Fibroblast of peridontal ligament (primary cell): ENCODE results near the gene MROH2A.

Experiments used
- DNase-seq: peaks from one replicate; pipeline ENCODE4 v3.0.0-alpha.2; 2010; ENCODE audit errors: extremely low read depth

The MROH2A gene

DNA sequence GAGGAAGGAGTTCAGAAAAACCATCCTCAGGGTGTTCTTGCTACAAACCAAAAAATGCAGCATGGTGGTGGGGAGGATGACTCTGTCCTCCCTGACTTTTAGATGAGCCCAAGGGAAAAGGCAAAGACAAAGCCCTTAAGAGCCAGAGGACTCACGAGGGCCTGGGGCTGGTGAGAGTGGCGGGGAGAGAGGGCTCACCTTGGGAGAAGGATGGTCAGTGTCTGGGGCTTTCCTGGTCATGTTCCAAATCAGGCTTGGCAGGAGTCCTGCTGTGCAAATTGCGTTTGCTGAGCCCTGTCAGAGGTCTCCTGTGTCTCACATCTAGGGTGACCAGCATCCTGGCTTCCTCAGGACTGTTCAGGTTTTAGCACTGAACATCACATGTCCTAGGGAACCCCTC, 13.4 kb upstream of the MROH2A start:
- DNase-seq, result no peak

DNA sequence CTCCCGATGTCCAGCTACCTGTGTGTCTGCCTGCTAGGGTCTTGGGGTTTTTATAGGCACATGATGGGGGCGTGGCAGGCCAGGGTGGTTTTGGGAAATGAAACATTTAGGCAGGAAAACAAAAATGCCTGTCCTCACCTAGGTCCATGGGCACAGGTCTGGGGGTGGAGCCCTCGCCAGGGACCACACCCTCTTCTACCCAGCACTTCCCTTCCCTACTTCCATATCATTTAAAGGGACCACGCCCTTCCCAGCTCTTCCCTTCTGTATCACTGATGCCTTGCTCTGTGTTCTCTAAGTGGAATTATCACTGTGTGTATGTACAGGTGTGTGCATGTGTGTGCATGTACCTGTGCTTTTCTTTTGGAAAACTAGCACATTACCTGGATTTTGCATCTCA, 11.7 kb upstream of the MROH2A start:
- DNase-seq, result no peak

DNA sequence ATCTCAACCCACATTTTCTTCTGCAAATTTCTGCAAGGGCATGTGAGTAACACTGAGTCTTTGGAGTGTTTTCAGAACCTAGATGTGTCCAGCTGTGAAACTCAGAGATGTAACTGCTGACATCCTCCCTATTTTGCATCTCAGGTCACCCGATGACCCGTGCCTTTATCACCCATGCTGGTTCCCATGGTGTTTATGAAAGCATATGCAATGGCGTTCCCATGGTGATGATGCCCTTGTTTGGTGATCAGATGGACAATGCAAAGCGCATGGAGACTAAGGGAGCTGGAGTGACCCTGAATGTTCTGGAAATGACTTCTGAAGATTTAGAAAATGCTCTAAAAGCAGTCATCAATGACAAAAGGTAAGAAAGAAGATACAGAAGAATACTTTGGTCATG, 10.1 kb upstream of the MROH2A start:
- no peak for DNase-seq

DNA sequence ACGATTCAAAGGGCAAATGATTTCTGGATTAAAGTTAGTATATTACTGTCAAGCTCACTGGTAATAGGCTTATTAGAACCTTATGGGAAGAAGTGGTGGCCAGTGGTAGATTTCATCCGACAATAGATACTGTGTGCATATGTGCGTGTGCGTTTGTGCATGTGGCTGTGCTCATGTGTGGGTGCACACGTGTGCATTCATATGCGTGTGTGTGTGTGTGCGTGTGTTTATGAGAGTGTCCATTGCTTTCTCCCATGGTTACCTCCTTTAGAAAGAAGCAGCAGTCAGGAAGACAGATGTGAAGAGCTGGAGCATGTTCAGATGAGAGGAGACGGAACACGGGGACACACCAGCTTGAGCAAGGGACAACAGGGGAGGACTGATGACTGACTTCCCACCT, 8.9 kb upstream of the MROH2A start:
- no peak for DNase-seq

DNA sequence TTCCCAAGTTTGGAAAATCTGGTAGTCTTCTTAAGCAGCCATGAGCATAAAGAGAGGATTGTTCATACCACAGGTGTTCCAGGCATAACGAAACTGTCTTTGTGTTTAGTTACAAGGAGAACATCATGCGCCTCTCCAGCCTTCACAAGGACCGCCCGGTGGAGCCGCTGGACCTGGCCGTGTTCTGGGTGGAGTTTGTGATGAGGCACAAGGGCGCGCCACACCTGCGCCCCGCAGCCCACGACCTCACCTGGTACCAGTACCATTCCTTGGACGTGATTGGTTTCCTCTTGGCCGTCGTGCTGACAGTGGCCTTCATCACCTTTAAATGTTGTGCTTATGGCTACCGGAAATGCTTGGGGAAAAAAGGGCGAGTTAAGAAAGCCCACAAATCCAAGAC, 6.0 kb upstream of the MROH2A start:
- DNase-seq, result no peak

DNA sequence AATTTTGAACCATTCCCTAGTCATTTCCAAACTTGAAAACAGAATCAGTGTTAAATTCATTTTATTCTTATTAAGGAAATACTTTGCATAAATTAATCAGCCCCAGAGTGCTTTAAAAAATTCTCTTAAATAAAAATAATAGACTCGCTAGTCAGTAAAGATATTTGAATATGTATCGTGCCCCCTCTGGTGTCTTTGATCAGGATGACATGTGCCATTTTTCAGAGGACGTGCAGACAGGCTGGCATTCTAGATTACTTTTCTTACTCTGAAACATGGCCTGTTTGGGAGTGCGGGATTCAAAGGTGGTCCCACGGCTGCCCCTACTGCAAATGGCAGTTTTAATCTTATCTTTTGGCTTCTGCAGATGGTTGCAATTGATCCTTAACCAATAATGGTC, 5.5 kb upstream of the MROH2A start:
- DNase-seq, result no peak

DNA sequence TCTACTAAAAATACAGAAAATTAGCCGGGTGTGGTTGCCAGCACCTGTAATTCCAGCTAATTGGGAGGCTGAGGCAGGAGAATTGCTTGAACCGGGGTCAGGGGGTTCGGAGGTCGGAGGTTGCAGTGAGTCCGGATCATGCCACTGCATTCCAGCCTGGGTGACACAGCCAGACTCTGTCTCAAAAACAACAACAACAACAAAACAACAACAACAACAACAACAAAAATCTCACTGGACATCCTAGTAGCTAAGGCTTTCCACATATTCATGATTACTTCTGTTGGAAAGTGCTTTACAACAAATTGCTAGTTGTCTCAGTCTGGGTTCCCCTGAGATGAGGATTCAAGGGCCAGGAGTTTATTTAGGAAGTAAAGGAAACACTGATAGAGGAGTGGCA, 4.3 kb upstream of the MROH2A start:
- DNase-seq, result no peak

DNA sequence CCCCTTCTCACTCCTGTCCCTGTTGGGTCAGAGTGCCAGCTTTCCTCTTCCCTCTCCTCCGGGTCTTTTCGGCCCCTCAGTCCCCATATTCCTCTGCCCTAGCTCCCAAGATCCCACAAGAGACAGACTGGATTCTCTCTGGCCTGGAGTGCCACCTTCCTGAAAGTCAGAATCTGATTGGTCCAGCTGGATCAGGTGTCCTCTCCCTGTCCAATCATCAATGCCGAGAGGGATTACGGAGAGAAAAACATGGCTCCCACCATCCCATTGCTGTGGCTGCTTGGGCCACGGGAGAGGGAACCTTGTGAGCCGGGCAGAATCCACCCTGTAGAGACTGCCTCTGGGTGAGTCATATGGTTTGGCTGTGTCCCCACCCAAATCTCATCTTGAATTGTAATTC, 2.7 kb upstream of the MROH2A start:
- no peak for DNase-seq

DNA sequence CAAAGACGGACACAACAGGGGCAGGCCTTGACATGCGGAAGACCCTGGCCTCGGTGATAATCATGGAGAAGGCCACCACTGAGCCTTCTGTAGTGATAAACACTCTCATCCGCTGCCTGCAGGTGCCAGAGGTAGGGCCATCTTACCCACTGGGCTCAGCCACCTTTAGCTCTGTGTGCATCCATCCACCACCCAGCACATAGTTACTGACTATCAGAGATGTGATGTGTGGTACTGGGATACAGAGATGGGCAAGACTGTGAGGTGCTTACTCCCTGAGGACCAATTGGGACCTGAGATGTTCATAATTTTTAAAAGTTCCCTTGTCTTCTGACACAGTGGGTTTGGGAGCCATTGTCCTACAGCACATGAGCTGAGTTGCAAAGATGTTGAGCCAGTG, 1.6 kb downstream of the MROH2A start:
- DNase-seq, result no peak

DNA sequence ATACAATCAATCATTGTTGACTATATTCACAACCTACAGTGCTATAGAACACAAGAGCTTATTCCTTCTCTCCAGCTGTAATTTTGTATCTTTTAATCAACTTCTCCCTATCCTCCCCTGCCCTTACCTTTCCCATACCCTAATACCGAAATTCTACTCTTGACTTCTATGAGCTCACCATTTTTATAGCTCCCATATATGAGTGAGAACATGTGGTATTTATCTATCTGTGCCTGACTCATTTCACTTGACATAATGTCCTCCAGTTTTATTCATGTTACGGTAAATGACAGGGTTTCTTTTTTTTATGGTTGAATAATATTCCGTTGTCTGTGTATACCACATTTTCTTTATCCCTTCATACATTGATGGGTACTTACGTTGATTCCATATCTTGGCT, 2.6 kb downstream of the MROH2A start:
- no peak for DNase-seq

DNA sequence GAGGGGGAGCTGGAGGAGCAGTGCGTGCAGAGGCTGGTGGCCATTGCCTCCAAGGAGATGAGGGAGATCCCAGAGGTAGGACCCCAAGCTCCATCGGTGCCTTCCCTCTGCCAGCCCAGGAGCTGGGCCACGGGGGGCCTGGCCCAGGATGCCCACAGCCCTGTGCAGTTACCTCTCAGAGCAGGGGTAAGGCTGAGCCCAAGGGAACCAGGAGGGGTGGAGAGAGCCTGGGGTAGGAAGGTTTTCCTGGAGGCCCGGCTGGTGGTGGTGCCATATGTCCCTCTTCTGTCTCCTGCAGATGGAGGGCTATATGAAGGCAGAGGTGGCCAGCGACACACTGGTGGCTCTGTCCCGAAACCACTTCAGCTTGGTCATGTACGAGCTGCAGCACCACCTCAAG, 11.4 kb downstream of the MROH2A start:
- no peak for DNase-seq

DNA sequence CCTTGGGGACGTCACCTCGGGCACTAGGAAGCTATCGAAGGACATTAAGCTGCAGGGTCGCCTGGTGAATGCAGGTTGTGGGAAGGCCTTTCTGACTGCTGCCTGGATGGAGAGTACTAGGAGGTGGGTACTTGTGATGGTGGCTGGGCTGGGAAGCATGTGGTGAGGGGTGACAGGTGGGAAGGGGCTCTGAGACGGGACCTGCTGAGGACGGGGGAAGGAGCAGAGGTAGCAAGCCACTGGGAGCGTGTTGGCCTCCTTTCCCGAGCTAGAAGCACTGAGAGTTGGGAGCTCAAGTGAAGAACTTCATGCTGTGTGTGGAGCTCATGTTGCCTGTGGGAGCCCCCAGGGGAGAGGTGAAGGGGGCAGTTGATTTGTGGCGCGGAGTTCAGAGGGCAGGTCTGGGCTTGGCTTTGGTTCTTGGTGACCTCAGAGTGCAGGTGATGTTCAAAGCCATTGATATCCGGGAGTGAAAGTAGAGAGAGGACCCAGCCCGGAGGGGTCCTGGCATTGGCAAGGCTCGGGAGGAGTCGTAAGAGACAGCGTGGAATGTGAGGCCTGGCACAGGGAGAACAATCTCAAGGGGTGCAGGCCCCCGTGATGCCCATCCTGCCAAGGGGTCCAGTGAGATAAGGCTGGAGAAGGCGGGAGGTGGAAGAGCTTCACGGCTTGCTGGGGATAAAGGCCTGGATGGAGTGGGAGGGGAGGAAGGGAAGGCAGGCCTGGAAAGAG, 13.2 kb downstream of the MROH2A start:
- no peak for DNase-seq

DNA sequence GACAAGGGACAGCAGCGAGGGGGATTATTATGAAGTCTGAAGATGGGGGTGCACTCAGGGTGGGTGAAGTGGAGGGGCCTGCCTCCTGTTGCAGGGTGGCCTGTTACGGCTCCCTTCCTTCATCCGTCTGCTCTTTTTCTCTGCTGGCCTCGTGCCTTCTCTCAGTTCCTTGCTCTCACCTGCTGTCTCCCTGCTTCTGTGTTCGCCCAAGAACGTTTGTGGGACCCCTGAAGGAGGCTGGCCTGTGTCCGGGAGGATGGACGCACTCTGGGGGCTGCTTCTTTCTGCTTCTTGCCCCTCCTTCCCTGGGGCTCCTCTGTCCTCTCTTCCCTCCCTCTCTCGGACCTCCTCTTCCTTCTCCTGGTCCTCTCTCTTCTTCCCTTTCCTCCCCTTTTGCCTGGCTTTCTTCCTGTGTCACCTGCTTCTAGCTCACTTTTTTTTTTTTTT, 13.8 kb downstream of the MROH2A start:
- DNase-seq, result no peak

DNA sequence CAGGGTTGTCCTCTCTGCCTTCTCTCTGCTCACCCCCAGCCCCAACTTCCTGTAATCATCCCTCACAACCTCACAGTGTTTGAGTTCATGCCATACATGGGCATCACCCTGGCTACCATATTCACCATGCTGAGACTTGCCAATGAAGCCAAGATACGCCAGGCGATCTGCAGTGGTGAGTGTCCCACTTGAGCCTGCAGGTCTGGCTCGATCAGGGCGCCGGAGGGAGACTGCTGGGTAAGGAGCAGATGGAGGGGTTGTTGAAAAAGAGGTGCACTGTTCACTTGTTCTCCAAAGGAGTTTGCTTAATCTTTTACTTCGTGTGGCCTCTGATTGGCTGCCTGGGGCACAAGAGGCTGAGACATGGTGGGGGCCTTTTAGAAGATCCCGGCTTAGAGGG, 14.6 kb downstream of the MROH2A start:
- DNase-seq, result no peak

DNA sequence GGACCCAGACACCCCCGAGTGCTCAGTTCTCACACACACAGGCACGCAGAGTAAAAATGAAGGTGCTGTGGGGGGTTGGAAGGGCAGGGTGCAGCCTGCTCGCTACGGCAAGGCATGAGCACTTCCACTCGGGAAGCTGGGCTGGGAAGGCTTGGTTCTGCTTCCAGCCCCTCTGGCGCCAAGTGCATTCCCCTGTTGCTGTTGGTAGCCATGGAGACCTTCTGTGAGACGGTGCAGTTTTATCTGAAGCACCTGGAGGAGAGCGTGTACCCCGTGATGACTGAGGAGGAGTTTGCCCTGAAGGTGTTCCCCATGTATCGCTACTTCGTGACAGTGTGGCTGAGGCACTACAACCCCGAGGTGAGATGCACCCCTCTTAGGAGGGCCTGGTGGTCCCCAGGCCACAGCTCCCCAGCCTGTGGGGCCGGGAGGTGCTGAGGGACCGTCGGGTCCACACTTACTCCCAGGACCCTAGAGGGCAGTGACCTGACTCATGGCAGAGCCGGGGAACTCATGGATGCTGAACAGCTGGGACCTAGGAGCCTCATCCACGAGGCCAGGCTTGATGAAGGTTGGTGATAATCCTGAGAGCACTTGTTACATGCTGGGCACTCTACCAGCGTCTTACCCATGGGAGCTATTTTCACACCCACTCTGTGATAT, 15.5 kb downstream of the MROH2A start:
- DNase-seq, result no peak

DNA sequence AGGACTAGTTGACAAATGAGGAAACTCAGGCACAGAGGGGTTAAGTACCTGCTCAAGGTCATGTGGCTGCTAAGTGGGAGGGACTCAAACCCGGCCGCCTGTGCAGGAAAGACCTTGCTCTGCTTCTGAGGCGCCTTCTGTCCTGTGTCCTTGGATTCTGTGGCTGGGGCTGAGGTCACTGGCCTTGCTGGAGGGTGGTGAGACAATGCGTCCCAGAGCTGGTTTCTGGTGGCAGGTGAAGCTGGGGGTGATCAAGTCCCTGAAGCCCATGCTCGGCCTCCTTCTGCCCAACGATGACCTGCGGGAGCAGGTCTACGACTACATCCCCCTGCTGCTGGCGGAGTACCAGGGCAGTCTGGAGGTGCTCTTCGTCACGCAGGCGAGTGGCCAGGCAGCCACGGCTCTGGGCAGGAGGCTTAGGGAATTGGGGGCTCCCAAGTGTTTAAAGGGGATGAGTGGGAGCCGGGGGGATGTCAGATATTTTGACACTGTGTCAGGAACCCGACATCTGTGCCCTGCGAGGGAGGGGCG, 16.1 kb downstream of the MROH2A start:
- no peak for DNase-seq

DNA sequence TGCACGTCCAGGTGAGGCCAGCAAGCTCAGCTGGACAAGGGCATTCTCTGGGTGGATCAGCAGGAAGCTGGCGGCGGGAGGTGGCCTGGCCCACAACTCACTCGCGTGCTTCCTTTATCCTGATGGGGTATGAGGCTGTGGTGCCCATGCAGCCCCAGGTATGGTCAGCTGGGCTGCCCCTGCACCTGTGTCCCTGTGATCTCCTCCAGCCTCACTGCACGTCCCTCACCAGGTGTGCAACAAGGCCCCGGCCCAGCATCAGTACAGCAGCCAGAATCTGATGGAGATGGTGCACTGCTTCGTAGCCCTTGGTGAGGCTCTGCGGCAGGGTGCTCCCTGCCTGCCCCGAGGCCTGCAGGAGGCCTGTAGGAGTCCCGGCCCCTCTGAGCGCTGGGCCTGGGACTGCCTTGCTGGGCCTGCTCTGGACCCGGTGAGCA, 17.6 kb downstream of the MROH2A start:
- no peak for DNase-seq

DNA sequence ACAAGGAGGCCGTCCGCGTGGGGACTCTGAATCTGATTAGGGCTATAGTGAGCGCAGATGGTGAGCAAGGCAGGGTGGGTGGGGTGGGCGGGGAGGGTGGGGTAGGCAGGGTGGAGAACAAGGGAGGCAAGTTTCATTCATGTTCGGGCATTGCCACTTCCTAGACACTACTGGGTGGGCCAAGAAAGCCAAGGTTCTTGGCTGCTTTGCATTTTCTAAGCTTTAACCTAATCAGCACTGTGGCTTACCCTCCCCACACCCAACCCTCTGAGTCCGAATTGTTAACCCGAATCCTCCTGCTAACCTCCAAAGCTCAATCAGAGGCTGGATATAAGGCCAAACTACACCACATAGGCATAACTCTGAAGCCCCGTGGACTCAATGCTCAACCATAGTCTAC, 18.1 kb downstream of the MROH2A start:
- DNase-seq, result no peak

DNA sequence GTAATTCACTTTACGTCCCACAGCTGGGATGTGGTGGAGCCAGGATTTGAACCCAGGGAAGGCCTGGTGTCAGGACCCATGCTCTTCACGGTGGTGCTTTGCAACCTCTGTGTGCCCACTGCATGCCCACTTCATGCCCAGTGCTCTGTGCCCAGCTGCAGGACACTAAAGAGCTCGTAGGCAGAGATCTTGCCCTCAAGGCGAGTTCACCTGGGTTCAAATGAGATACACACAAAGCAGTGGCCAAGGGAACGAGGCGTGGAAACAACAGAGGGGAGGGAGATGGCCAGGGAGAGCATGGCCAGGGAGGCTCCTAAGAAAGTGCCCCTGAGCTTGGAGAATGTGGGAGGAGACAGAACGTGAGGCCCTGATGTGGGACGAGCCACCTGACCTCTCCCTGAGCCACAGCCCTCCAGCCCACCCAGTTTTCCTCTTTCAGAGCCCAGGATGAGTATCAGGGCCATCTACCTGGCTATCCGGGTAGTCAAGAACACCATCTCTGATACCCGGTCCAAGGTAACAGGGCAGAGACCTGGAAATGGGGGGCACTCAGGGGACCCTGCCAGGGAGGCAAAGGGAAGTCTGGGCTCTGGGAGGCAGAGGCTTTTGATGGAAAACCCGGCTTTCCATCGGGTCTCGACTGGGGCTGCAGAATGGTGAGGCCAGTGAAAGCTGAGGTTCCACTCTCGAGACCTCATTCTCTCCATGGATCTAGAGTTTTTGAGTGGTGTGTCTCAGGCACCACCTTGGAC, 20.4 kb downstream of the MROH2A start:
- no peak for DNase-seq

DNA sequence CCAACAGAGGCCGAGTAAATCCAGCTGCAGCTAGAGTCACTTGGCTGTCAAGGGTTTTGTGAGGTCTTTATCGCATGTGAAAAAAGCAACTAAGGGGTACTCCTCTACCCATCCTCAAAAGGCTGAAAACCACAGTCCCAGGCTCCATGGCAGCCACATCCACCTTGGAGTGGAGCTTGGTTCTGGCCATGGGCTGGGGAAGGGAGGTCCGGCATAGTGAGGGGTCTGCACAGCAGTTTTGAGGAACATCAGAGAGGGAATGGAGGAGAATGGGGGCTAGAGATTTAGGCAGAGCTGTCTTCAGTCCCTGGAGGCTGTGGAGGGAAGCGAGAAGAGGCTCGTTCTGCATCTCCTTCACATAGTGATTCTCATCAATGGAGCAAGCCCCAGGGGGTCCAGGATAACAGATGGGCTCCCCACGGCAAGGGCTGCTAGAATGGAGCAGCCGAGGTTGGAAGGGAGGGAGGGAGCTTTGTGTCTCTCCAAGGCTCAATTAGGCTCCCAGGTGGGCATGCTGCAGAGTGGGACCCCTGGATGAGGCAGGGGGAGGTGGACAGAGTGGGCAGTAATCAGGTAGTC, 21.0 kb downstream of the MROH2A start:
- DNase-seq, result no peak

DNA sequence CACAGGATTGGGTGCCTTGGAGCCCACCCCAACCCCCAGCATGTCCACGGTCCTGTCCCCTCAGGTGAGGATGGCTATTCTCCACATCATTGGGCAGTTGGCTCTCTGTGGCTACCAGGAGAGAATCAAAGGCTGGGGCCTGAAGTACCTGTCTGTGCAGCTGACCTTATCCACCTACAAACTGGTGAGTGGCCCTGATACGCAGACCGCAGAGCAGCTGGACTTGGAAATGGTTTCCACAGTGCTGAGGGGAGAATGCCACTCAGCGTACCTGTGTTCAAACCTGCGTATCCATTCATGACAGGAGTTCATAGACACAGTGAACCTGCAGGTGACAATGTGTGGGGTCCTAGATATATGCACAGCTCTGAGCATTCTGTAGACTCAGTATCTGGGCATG, 21.6 kb downstream of the MROH2A start:
- no peak for DNase-seq

DNA sequence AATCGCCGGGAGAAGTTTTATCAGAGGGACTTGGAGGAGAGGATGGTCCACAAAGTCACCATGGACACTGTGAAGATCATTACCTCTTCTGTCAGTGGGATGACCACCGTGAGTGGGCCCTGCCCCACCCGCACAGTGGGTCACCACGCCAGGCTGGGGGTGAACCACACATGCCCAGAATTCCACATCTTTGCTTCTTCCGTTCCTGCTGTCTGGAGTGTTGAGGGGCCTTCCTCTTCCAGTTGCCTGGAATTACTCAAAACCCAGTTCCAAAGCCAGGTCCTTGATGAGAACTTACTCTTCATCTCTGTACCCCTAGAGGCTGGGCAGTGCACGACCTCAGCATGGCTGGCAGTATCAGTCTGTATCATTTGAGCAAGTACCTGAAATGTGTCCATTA, 22.1 kb downstream of the MROH2A start:
- no peak for DNase-seq
